Suprapubic skin (tissue), 4 donors: ENCODE data around the gene PKMYT1. TPM values are rescaled to one million over a fixed set of nuclear protein-coding genes. Genes with fewer than 3 reads are reported as not detected.

ENCODE experiments used
- DNase-seq, 2 donors: peaks; one replicate each; pipeline ENCODE4 v3.0.0-alpha.2; 2019; ENCODE audit warnings: low spot score in 2 of 2
- H3K27ac ChIP-seq: fragments of 200-600 bp; sonication (generic); one replicate; pipeline ENCODE4 v1.5.1; 2019
- H3K27me3 ChIP-seq: fragments of 200-600 bp; sonication (generic); one replicate; pipeline ENCODE4 v1.5.1; 2019
- H3K36me3 ChIP-seq: fragments of 200-600 bp; sonication (generic); one replicate; pipeline ENCODE4 v1.5.1; 2019
- H3K4me1 ChIP-seq: fragments of 200-600 bp; sonication (generic); one replicate; pipeline ENCODE4 v1.5.1; 2019
- H3K4me3 ChIP-seq: fragments of 200-600 bp; sonication (generic); one replicate; pipeline ENCODE4 v1.5.1; 2019; ENCODE audit warnings: mild to moderate bottlenecking
- H3K9me3 ChIP-seq: fragments of 200-600 bp; sonication (generic); one replicate; pipeline ENCODE4 v1.5.1; 2019
- CTCF ChIP-seq, 2 donors: fragments of 200-600 bp in 1 of 2; fragments of 450-650 bp in 1 of 2; sonication (generic) in 1 of 2; IDR thresholded peaks; one replicate each; pipeline ENCODE4 v1.5.1; 2016 to 2019; ENCODE audit warnings: antibody characterized with exemption in 2 of 2, mild to moderate bottlenecking in 1 of 2, moderate library complexity in 1 of 2
- EP300 ChIP-seq: sonication (generic); formaldehyde crosslinking; IDR thresholded peaks from one replicate; pipeline ENCODE4 v1.6.1; 2017; ENCODE audit warnings: antibody characterized with exemption
- POLR2A ChIP-seq, 2 donors: fragments of 450-650 bp; IDR thresholded peaks; one replicate each; pipeline ENCODE4 v1.6.1; 2017; ENCODE audit warnings: antibody characterized with exemption in 2 of 2, mild to moderate bottlenecking in 2 of 2, moderate library complexity in 2 of 2
- POLR2AphosphoS5 ChIP-seq, 3 donors: sonication (generic); formaldehyde crosslinking; IDR thresholded peaks; one replicate each; pipeline ENCODE4 v1.6.1; 2017; ENCODE audit warnings: antibody characterized with exemption in 3 of 3
- WGBS: methylation state at CpG from one replicate; pipeline ENCODE4 v1.1.5; 2018; 5-methylcytosine and 5-hydroxymethylcytosine counted together
- total RNA-seq, 4 donors: library from RNA; depleted of rRNA; stranded (reverse); fragments of >200 nt; gene quantifications; one replicate each; pipeline ENCODE4 v1.1.0, GENCODE V29; 2016

The PKMYT1 gene
- total RNA-seq, 4 donors from 2014 or later = 1.9 to 6.4 (median 4.7) TPM

- WGBS = 54% methylated on average over 8 of the region's 13 CpGs
- no peaks in the 10 kb centered on the region for H3K36me3 ChIP-seq
- no peak overlapping the region for H3K27ac ChIP-seq
- DNase-seq = no peak
- H3K27me3 ChIP-seq = peaks cover 73% of the 10 kb centered on the region
- TF ChIP-seq EP300 (no peak), POLR2A (IDR thresholded peaks at IDR 0.05) (no peak), CTCF (IDR thresholded peaks at IDR 0.05) (no peak), POLR2AphosphoS5 (IDR thresholded peaks at IDR 0.05) (no peak)
- no peak overlapping the region for H3K4me3 ChIP-seq
- H3K9me3 ChIP-seq = no peaks in the 10 kb centered on the region
- peaks cover 29% of the 10 kb centered on the region for H3K4me1 ChIP-seq
Measured at GRCh38 chr16:3007059-3007956, 27.1 kb upstream of the PKMYT1 start.

- TF ChIP-seq EP300 = no peak
- no peak for TF ChIP-seq POLR2AphosphoS5 (IDR thresholded peaks at IDR 0.05)
- no peak for TF ChIP-seq CTCF (IDR thresholded peaks at IDR 0.05)
- TF ChIP-seq POLR2A (IDR thresholded peaks at IDR 0.05) = no peak
- H3K9me3 ChIP-seq = no peaks in the 10 kb centered on the region
- H3K27ac ChIP-seq = no peak overlapping the region
- H3K36me3 ChIP-seq = no peaks in the 10 kb centered on the region
- H3K4me3 ChIP-seq = peak overlapping the region; percentile 42
- DNase-seq = no peak
- WGBS = 4% methylated on average over 12 of the region's 25 CpGs
- H3K27me3 ChIP-seq = peaks cover 52% of the 10 kb centered on the region
- H3K4me1 ChIP-seq = peaks cover 25% of the 10 kb centered on the region
Measured at GRCh38 chr16:3004781-3005284, 24.6 kb upstream of the PKMYT1 start.

GRCh38 chr16:3004319-3004718 is 24.1 kb upstream of the PKMYT1 start:
- peaks cover 25% of the 10 kb centered on the region for H3K4me1 ChIP-seq
- no CpG with 5 or more reads among the region's 67 CpGs for WGBS
- H3K36me3 ChIP-seq = no peaks in the 10 kb centered on the region
- no peak for DNase-seq
- no peak overlapping the region for H3K27ac ChIP-seq
- H3K9me3 ChIP-seq = no peaks in the 10 kb centered on the region
- TF ChIP-seq CTCF (IDR thresholded peaks at IDR 0.05) (no peak), EP300 (no peak), POLR2AphosphoS5 (IDR thresholded peaks at IDR 0.05) (no peak), POLR2A (IDR thresholded peaks at IDR 0.05) (no peak)
- H3K4me3 ChIP-seq = peak overlapping the region; percentile 42
- peaks cover 48% of the 10 kb centered on the region for H3K27me3 ChIP-seq

GRCh38 chr16:3003582-3004270 is 23.5 kb upstream of the PKMYT1 start:
- peaks cover 44% of the 10 kb centered on the region for H3K27me3 ChIP-seq
- H3K4me1 ChIP-seq = peaks cover 25% of the 10 kb centered on the region
- WGBS = 17% methylated on average over 23 of the region's 58 CpGs
- DNase-seq = peak; percentile 95 to 98
- no peaks in the 10 kb centered on the region for H3K36me3 ChIP-seq
- H3K4me3 ChIP-seq = peak overlapping the region; percentile 42
- H3K27ac ChIP-seq = no peak overlapping the region
- no peaks in the 10 kb centered on the region for H3K9me3 ChIP-seq
- TF ChIP-seq POLR2A (IDR thresholded peaks at IDR 0.05) (no peak), CTCF (IDR thresholded peaks at IDR 0.05) (peak in 1 of 2 donors; percentile 43)

GRCh38 chr16:3001316-3001715 is 21.1 kb upstream of the PKMYT1 start:
- 74% methylated on average over 5 of the region's 12 CpGs for WGBS

More at GRCh38 chr16:3001316-3001715, 21.1 kb upstream of the PKMYT1 start:
- Histone ChIP-seq H3K27me3 (peaks cover 20% of the 10 kb centered on the region), H3K27ac (no peak overlapping the region), H3K4me3 (no peak overlapping the region), H3K9me3 (no peaks in the 10 kb centered on the region), H3K36me3 (no peaks in the 10 kb centered on the region), H3K4me1 (peaks cover 10% of the 10 kb centered on the region)
- DNase-seq = no peak
- no peak for TF ChIP-seq POLR2A (IDR thresholded peaks at IDR 0.05)
- no peak for TF ChIP-seq EP300
- no peak for TF ChIP-seq POLR2AphosphoS5 (IDR thresholded peaks at IDR 0.05)
- TF ChIP-seq CTCF (IDR thresholded peaks at IDR 0.05) = no peak
